HepG2 (cell line): Measurements from ENCODE around the gene PPP1R12B. TPM values are rescaled to one million over a fixed set of nuclear protein-coding genes. Genes with fewer than 3 reads are reported as not detected.

Experiments
- AFF4 ChIP-seq: sonication (generic); formaldehyde crosslinking; IDR thresholded peaks from 2 replicates; pipeline ENCODE4 v1.4.0; 2020; ENCODE audit warnings: missing genetic modification reagents
- BCLAF1 ChIP-seq: fragments of 450-650 bp; IDR thresholded peaks from 2 replicates; pipeline ENCODE4 v1.6.1; 2017; ENCODE audit warnings: mild to moderate bottlenecking
- DBP ChIP-seq: sonication (generic); formaldehyde crosslinking; IDR thresholded peaks from 2 replicates; pipeline ENCODE4 v1.4.0; 2020; ENCODE audit warnings: missing genetic modification reagents; ENCODE audit errors: not compliant biosample characterization
- ESRRA ChIP-seq: sonication (generic); formaldehyde crosslinking; IDR thresholded peaks from 2 replicates; pipeline ENCODE4 v1.5.1; 2020; ENCODE audit warnings: mild to moderate bottlenecking, low read depth, missing genetic modification reagents
- IRF2 ChIP-seq: IDR thresholded peaks from 2 replicates; pipeline ENCODE4 v1.6.1; 2018; ENCODE audit warnings: missing genetic modification reagents, missing compliant biosample characterization
- IRX3 ChIP-seq: sonication (generic); formaldehyde crosslinking; IDR thresholded peaks from 2 replicates; pipeline ENCODE4 v1.8.1; 2023; ENCODE audit warnings: mild to moderate bottlenecking, low read depth, missing genetic modification reagents, borderline replicate concordance
- MED1 ChIP-seq: sonication (generic); formaldehyde crosslinking; IDR thresholded peaks from 2 replicates; pipeline ENCODE4 v1.4.0; 2020; ENCODE audit warnings: missing genetic modification reagents
- MEF2D ChIP-seq: sonication (generic); formaldehyde crosslinking; IDR thresholded peaks from 2 replicates; pipeline ENCODE4 v1.5.1; 2020; ENCODE audit warnings: mild to moderate bottlenecking, missing genetic modification reagents
- NR2F6 ChIP-seq, 2 experiments: IDR thresholded peaks; 2 replicates each; pipeline ENCODE4 v1.6.1; 2016; ENCODE audit warnings: antibody characterized with exemption in 1 of 2, mild to moderate bottlenecking in 1 of 2
- PHB2 ChIP-seq: fragments of 450-650 bp; IDR thresholded peaks from 2 replicates; pipeline ENCODE4 v1.6.1; 2018; ENCODE audit not compliant: partially characterized antibody
- RAD51 ChIP-seq: fragments of 450-650 bp; IDR thresholded peaks from 2 replicates; pipeline ENCODE4 v1.6.1; 2016; ENCODE audit warnings: borderline replicate concordance
- RCOR2 ChIP-seq: IDR thresholded peaks from 2 replicates; pipeline ENCODE4 v1.6.1; 2016; ENCODE audit warnings: missing biosample characterization, missing genetic modification reagents
- SPEN ChIP-seq: sonication (generic); formaldehyde crosslinking; IDR thresholded peaks from 2 replicates; pipeline ENCODE4 v1.5.1; 2020; ENCODE audit warnings: low read depth, mild to moderate bottlenecking, missing genetic modification reagents
- TCF7L2 ChIP-seq: IDR thresholded peaks from 2 replicates; pipeline ENCODE4 v1.6.1; 2011; ENCODE audit warnings: mild to moderate bottlenecking, low read depth, low read length, moderate library complexity
- TIGD3 ChIP-seq: sonication (generic); formaldehyde crosslinking; IDR thresholded peaks from 2 replicates; pipeline ENCODE4 v1.5.1; 2020; ENCODE audit warnings: mild to moderate bottlenecking, missing genetic modification reagents, borderline replicate concordance
- ZNF335 ChIP-seq: sonication (generic); formaldehyde crosslinking; IDR thresholded peaks from 2 replicates; pipeline ENCODE4 v1.4.0; 2020; ENCODE audit warnings: missing genetic modification reagents
- ZNF484 ChIP-seq: sonication (generic); formaldehyde crosslinking; IDR thresholded peaks from 2 replicates; pipeline ENCODE4 v1.5.1; 2020; ENCODE audit warnings: mild to moderate bottlenecking, low read depth, missing genetic modification reagents, borderline replicate concordance
- ZNF512 ChIP-seq: sonication (generic); formaldehyde crosslinking; IDR thresholded peaks from 2 replicates; pipeline ENCODE4 v1.4.0; 2020; ENCODE audit warnings: mild to moderate bottlenecking, missing genetic modification reagents
- ZNF775 ChIP-seq: sonication (generic); formaldehyde crosslinking; IDR thresholded peaks from 2 replicates; pipeline ENCODE4 v1.4.0; 2020; ENCODE audit warnings: missing genetic modification reagents, mild to moderate bottlenecking, moderate library complexity, borderline replicate concordance
- polyA plus RNA-seq, 8 experiments: library from polyadenylated mRNA; depleted of rRNA in 3 of 8; stranded (reverse) in 7 of 8; unstranded in 1 of 8; fragments of >200 nt; fragmentation: Illumina TruSeq in 4 of 8; extraction: Trizol in 4 of 8; gene quantifications; 2 replicates each; pipeline versions ENCODE4 v1.2.1 to v1.2.3, GENCODE V29; 2011 to 2016; ENCODE audit warnings: low read depth in 4 of 8, missing spikeins in 1 of 8, mixed read lengths in 1 of 8; ENCODE audit not compliant: insufficient read depth in 1 of 8
- total RNA-seq, 5 experiments: library from RNA; depleted of rRNA; stranded (reverse); fragments of >200 nt; fragmentation: Illumina TruSeq; extraction: Trizol; gene quantifications; 2 replicates each; pipeline ENCODE4 v1.2.3, GENCODE V29; 2016; ENCODE audit warnings: low read depth in 1 of 5

PPP1R12B gene
- total and polyA plus RNA-seq, 2 of the 13 experiments (the other 11 are each of a cell fraction or from before 2014, with no cell fraction given): 12.0 to 13.6 TPM

GRCh38 chr1:202348509-202349205 is at the start of gene PPP1R12B (continued):
- TF ChIP-seq TCF7L2: no peak
- no peak for TF ChIP-seq RCOR2 (CRISPR knock-in tag)
- TF ChIP-seq BCLAF1: no peak
- peak; percentile 98 for TF ChIP-seq IRF2
- TF ChIP-seq PHB2: no peak
- 0 out of 2 replicates have a peak, but pooled peaks have one; percentile 8 for TF ChIP-seq RAD51
- TF ChIP-seq MEF2D (CRISPR knock-in tag): no peak
- TF ChIP-seq ZNF335 (CRISPR knock-in tag): peak; percentile 97
- TF ChIP-seq DBP: peak; percentile 37
- TF ChIP-seq ZNF484 (CRISPR knock-in tag): no peak
- TF ChIP-seq SPEN (CRISPR knock-in tag): no peak; the same call in 1 of the 2 replicates
- no peak; the same call in 1 of the 2 replicates for TF ChIP-seq ZNF775 (CRISPR knock-in tag)
- TF ChIP-seq ZNF512: no peak
- 0 out of 2 replicates have a peak, but pooled peaks have one; percentile 43 for TF ChIP-seq ESRRA (CRISPR knock-in tag)
- TF ChIP-seq IRX3: no peak
- no peak for TF ChIP-seq TIGD3 (CRISPR knock-in tag)
- peak; percentile 49; the same call in 1 of the 2 replicates for TF ChIP-seq MED1
- peak; percentile 87 for TF ChIP-seq NR2F6 (IDR thresholded peaks at IDR 0.05)
- TF ChIP-seq NR2F6 (CRISPR knock-in tag; IDR thresholded peaks at IDR 0.05): peak; percentile 73
- no peak for TF ChIP-seq AFF4 (CRISPR knock-in tag)
